ENCODE data around the gene WNT5A.

Gene WNT5A

GRCh38 chr3:55458181-55458790 lies 28.8 kb downstream of the WNT5A start:
- FAIRE-seq (no peak), DNase-seq (ENCODE audit: insufficient read length, low spot score) (no peak)
- no peak for TF ChIP-seq POLR2AphosphoS5 (IDR thresholded peaks at IDR 0.05; ENCODE audit: low read depth, low read length)

- DNase-seq (ENCODE audit: insufficient read length, low spot score), result no peak
- TF ChIP-seq SPI1 (IDR thresholded peaks at IDR 0.05; ENCODE audit: low read depth, low read length), result no peak
- no peak for TF ChIP-seq POLR2A (IDR thresholded peaks at IDR 0.05; ENCODE audit: low read depth, low read length)
- TF ChIP-seq TAF1 (IDR thresholded peaks at IDR 0.05; ENCODE audit: low read depth, low read length), result no peak
- no peak for TF ChIP-seq POLR2AphosphoS5 (IDR thresholded peaks at IDR 0.05; ENCODE audit: low read depth, low read length)
- no peak for TF ChIP-seq POU2F2 (IDR thresholded peaks at IDR 0.05; ENCODE audit: low read depth, low read length)
- TF ChIP-seq PAX5 (IDR thresholded peaks at IDR 0.05; ENCODE audit: insufficient read depth, low read length, severe bottlenecking), result no peak
- no peak for FAIRE-seq
Measured at GRCh38 chr3:55455915-55456314, 31.2 kb downstream of the WNT5A start.

- FAIRE-seq (no peak), DNase-seq (ENCODE audit: insufficient read length, low spot score) (no peak)
- no peak for TF ChIP-seq TAF1 (IDR thresholded peaks at IDR 0.05; ENCODE audit: low read depth, low read length)
- no peak for TF ChIP-seq POLR2A (IDR thresholded peaks at IDR 0.05; ENCODE audit: low read depth, low read length)
- no peak for TF ChIP-seq PAX5 (IDR thresholded peaks at IDR 0.05; ENCODE audit: insufficient read depth, low read length, severe bottlenecking)
- no peak for TF ChIP-seq POLR2AphosphoS5 (IDR thresholded peaks at IDR 0.05; ENCODE audit: low read depth, low read length)
- no peak for TF ChIP-seq POU2F2 (IDR thresholded peaks at IDR 0.05; ENCODE audit: low read depth, low read length)
- no peak for TF ChIP-seq SPI1 (IDR thresholded peaks at IDR 0.05; ENCODE audit: low read depth, low read length)
Measured at GRCh38 chr3:55454611-55455010, 32.5 kb downstream of the WNT5A start.

GRCh38 chr3:55453886-55454496 lies 33.1 kb downstream of the WNT5A start:
- no peak for FAIRE-seq
- no peak for DNase-seq (ENCODE audit: insufficient read length, low spot score)
- no peak for TF ChIP-seq POLR2A (IDR thresholded peaks at IDR 0.05; ENCODE audit: low read depth, low read length)
- no peak for TF ChIP-seq TAF1 (IDR thresholded peaks at IDR 0.05; ENCODE audit: low read depth, low read length)
- no peak for TF ChIP-seq POU2F2 (IDR thresholded peaks at IDR 0.05; ENCODE audit: low read depth, low read length)
- TF ChIP-seq POLR2AphosphoS5 (IDR thresholded peaks at IDR 0.05; ENCODE audit: low read depth, low read length), result no peak
- no peak for TF ChIP-seq SPI1 (IDR thresholded peaks at IDR 0.05; ENCODE audit: low read depth, low read length)
- no peak for TF ChIP-seq PAX5 (IDR thresholded peaks at IDR 0.05; ENCODE audit: insufficient read depth, low read length, severe bottlenecking)

GRCh38 chr3:55452886-55453285 lies 34.2 kb downstream of the WNT5A start:
- TF ChIP-seq POLR2A (IDR thresholded peaks at IDR 0.05; ENCODE audit: low read depth, low read length) (no peak), TAF1 (IDR thresholded peaks at IDR 0.05; ENCODE audit: low read depth, low read length) (no peak), SPI1 (IDR thresholded peaks at IDR 0.05; ENCODE audit: low read depth, low read length) (no peak), POLR2AphosphoS5 (IDR thresholded peaks at IDR 0.05; ENCODE audit: low read depth, low read length) (no peak), POU2F2 (IDR thresholded peaks at IDR 0.05; ENCODE audit: low read depth, low read length) (no peak), PAX5 (IDR thresholded peaks at IDR 0.05; ENCODE audit: insufficient read depth, low read length, severe bottlenecking) (no peak)
- FAIRE-seq (no peak), DNase-seq (ENCODE audit: insufficient read length, low spot score) (no peak)

- TF ChIP-seq SPI1 (IDR thresholded peaks at IDR 0.05; ENCODE audit: low read depth, low read length), result no peak
- no peak for TF ChIP-seq TAF1 (IDR thresholded peaks at IDR 0.05; ENCODE audit: low read depth, low read length)
- FAIRE-seq, result no peak
- DNase-seq (ENCODE audit: insufficient read length, low spot score), result no peak
Measured at GRCh38 chr3:55449527-55449926, 37.6 kb downstream of the WNT5A start.

GRCh38 chr3:55446850-55447249 lies 40.3 kb downstream of the WNT5A start:
- FAIRE-seq (no peak), DNase-seq (ENCODE audit: insufficient read length, low spot score) (no peak)
- no peak for TF ChIP-seq POLR2AphosphoS5 (IDR thresholded peaks at IDR 0.05; ENCODE audit: low read depth, low read length)
- TF ChIP-seq POLR2A (IDR thresholded peaks at IDR 0.05; ENCODE audit: low read depth, low read length), result no peak
- no peak for TF ChIP-seq PAX5 (IDR thresholded peaks at IDR 0.05; ENCODE audit: insufficient read depth, low read length, severe bottlenecking)
- TF ChIP-seq TAF1 (IDR thresholded peaks at IDR 0.05; ENCODE audit: low read depth, low read length), result no peak
- TF ChIP-seq SPI1 (IDR thresholded peaks at IDR 0.05; ENCODE audit: low read depth, low read length), result no peak
- TF ChIP-seq POU2F2 (IDR thresholded peaks at IDR 0.05; ENCODE audit: low read depth, low read length), result no peak

- TF ChIP-seq PAX5 (IDR thresholded peaks at IDR 0.05; ENCODE audit: insufficient read depth, low read length, severe bottlenecking) (no peak), SPI1 (IDR thresholded peaks at IDR 0.05; ENCODE audit: low read depth, low read length) (no peak), POU2F2 (IDR thresholded peaks at IDR 0.05; ENCODE audit: low read depth, low read length) (no peak), POLR2AphosphoS5 (IDR thresholded peaks at IDR 0.05; ENCODE audit: low read depth, low read length) (no peak), TAF1 (IDR thresholded peaks at IDR 0.05; ENCODE audit: low read depth, low read length) (no peak), POLR2A (IDR thresholded peaks at IDR 0.05; ENCODE audit: low read depth, low read length) (no peak)
- DNase-seq (ENCODE audit: insufficient read length, low spot score) (no peak), FAIRE-seq (no peak)
Measured at GRCh38 chr3:55445551-55445950, 41.6 kb downstream of the WNT5A start.

GRCh38 chr3:55443346-55443745 lies 43.8 kb downstream of the WNT5A start:
- TF ChIP-seq POU2F2 (IDR thresholded peaks at IDR 0.05; ENCODE audit: low read depth, low read length) (no peak), PAX5 (IDR thresholded peaks at IDR 0.05; ENCODE audit: insufficient read depth, low read length, severe bottlenecking) (no peak), POLR2A (IDR thresholded peaks at IDR 0.05; ENCODE audit: low read depth, low read length) (no peak), SPI1 (IDR thresholded peaks at IDR 0.05; ENCODE audit: low read depth, low read length) (no peak), POLR2AphosphoS5 (IDR thresholded peaks at IDR 0.05; ENCODE audit: low read depth, low read length) (no peak), TAF1 (IDR thresholded peaks at IDR 0.05; ENCODE audit: low read depth, low read length) (no peak)
- DNase-seq (ENCODE audit: insufficient read length, low spot score), result no peak
- no peak for FAIRE-seq

- no peak for FAIRE-seq
- TF ChIP-seq POLR2AphosphoS5 (IDR thresholded peaks at IDR 0.05; ENCODE audit: low read depth, low read length) (no peak), PAX5 (IDR thresholded peaks at IDR 0.05; ENCODE audit: insufficient read depth, low read length, severe bottlenecking) (no peak)
- DNase-seq (ENCODE audit: insufficient read length, low spot score), result no peak
Measured at GRCh38 chr3:55442861-55443260, 44.2 kb downstream of the WNT5A start.
